ENCODE results near the gene ATRAID.

DNA sequence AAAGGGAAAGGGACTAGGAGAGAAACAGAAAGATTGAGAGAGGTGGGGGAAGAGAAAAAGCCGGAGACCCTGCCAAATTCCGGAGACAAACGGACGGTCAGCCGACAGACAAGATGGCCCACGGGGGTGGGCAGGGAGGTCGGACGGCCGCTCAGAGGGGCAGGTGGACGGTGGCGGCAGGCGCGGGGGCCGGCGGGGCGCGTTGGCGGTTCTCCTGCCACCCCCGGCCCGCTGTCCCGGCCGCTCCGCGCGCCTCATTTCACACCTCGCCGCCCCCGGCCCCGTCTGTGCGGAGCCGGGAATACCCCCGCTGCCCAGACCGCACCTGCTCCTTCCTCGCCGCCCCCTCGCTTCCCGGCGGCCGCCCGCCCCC lies 50.1 kb downstream of the ATRAID start:
- TF ChIP-seq, protein P1, sequence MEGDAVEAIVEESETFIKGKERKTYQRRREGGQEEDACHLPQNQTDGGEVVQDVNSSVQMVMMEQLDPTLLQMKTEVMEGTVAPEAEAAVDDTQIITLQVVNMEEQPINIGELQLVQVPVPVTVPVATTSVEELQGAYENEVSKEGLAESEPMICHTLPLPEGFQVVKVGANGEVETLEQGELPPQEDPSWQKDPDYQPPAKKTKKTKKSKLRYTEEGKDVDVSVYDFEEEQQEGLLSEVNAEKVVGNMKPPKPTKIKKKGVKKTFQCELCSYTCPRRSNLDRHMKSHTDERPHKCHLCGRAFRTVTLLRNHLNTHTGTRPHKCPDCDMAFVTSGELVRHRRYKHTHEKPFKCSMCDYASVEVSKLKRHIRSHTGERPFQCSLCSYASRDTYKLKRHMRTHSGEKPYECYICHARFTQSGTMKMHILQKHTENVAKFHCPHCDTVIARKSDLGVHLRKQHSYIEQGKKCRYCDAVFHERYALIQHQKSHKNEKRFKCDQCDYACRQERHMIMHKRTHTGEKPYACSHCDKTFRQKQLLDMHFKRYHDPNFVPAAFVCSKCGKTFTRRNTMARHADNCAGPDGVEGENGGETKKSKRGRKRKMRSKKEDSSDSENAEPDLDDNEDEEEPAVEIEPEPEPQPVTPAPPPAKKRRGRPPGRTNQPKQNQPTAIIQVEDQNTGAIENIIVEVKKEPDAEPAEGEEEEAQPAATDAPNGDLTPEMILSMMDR (IDR thresholded peaks at IDR 0.05; ENCODE audit: borderline replicate concordance, extremely low read depth, low read length, poor library complexity, severe bottlenecking), result no peak
- TF ChIP-seq EZH2 (IDR thresholded peaks at IDR 0.05; ENCODE audit: borderline replicate concordance, low read depth, low read length, severe bottlenecking), result no peak
